Measurements from ENCODE around the gene ARFGAP2.

ARFGAP2 gene

GRCh38 chr11:47220401-47220821, 43.7 kb upstream of the ARFGAP2 start:
- peaks cover 27 to 82% of the 10 kb centered on the region in 2 experiments for H3K36me3 ChIP-seq (ENCODE audit: control insufficient read depth in 2 of 2, insufficient read depth in 1 of 2, low read length in 2 of 2)
- H3K9me3 ChIP-seq (ENCODE audit: control insufficient read depth, insufficient read depth, low read depth, low read length) = no peaks in the 10 kb centered on the region
- H3K27ac ChIP-seq (ENCODE audit: extremely low read depth, low read depth, low read length) = no peak overlapping the region
- TF ChIP-seq, protein P1, sequence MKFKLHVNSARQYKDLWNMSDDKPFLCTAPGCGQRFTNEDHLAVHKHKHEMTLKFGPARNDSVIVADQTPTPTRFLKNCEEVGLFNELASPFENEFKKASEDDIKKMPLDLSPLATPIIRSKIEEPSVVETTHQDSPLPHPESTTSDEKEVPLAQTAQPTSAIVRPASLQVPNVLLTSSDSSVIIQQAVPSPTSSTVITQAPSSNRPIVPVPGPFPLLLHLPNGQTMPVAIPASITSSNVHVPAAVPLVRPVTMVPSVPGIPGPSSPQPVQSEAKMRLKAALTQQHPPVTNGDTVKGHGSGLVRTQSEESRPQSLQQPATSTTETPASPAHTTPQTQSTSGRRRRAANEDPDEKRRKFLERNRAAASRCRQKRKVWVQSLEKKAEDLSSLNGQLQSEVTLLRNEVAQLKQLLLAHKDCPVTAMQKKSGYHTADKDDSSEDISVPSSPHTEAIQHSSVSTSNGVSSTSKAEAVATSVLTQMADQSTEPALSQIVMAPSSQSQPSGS (tag by site-specific recombination; IDR thresholded peaks at IDR 0.05; ENCODE audit: low read depth) = 0 out of 2 replicates have a peak, but pooled peaks have one; percentile 12
- TF ChIP-seq SCRT2 (tag by site-specific recombination; IDR thresholded peaks at IDR 0.05) (peak; percentile 51), ZBTB20 (tag by site-specific recombination; IDR thresholded peaks at IDR 0.05) (0 out of 2 replicates have a peak, but pooled peaks have one; percentile 16), KLF8 (tag by site-specific recombination; IDR thresholded peaks at IDR 0.05) (no peak)
- CTCF ChIA-PET = interaction anchor here (0.9 to 1.5 kb wide), 4 partner anchors 13 to 41 kb away, joined by 4 to 6 read pairs (median 4); no protein-coding TSS in a partner anchor
- POLR2A ChIA-PET = interaction anchor here (1.0 to 1.8 kb wide), 5 partner anchors 13 to 42 kb away, joined by 3 to 7 read pairs (median 3); no protein-coding TSS in a partner anchor
- H3K4me3 ChIP-seq (ENCODE audit: low read depth, low read length) = no peak overlapping the region
- peaks cover 3% of the 10 kb centered on the region; the same call in 1 of the 2 replicates for H3K4me1 ChIP-seq (ENCODE audit: control insufficient read depth, insufficient read depth, low read length)

DNA sequence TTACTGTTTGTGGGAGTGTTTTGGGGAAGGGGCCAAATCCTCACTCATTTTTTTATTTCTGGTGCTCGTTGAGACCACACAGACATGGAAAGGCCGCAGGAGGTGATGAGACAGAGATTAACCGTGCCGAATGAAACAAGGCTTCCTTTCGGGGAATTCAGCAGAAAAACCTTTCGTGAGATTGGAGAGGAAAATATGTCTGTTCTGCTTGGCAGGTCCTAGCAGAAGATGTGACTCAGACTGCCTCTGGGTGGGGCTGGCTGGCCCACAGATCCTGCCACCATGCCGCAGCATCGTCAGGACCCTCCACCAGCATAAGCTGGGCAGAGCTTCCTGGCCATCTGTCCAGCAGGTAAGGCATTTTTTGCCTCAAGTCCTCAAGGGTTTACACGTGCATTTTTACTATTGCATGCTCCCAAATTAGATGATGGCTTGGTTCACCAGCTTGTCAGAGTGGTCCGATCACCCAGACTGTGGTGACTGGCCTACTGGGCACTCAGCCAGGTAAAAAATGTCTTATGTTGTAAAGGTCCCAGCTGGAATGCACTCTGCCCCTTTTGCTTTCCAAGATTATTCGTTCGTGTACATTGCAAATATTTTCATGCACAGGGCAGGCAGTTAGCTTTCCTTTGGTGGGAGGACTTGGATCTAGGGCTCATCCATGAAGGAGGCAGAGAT, 39.6 kb upstream of the ARFGAP2 start:
- TF ChIP-seq ZBTB20 (tag by site-specific recombination; IDR thresholded peaks at IDR 0.05) = 0 out of 2 replicates have a peak, but pooled peaks have one; percentile 12
- TF ChIP-seq SP7 (tag by site-specific recombination; IDR thresholded peaks at IDR 0.05) = 0 out of 2 replicates have a peak, but pooled peaks have one; percentile 12
- TF ChIP-seq PATZ1 (tag by site-specific recombination; IDR thresholded peaks at IDR 0.05) = peak; percentile 31; the same call in 1 of the 2 replicates
- TF ChIP-seq ZNF335 (tag by site-specific recombination; conservative IDR thresholded peaks at IDR 0.05) = peak; percentile 72
- no peak for TF ChIP-seq ZNF48 (tag by site-specific recombination; IDR thresholded peaks at IDR 0.05)
- no peak for TF ChIP-seq HOXD13 (CRISPR knock-in tag; IDR thresholded peaks at IDR 0.05; ENCODE audit: borderline replicate concordance)
- TF ChIP-seq, protein P2, sequence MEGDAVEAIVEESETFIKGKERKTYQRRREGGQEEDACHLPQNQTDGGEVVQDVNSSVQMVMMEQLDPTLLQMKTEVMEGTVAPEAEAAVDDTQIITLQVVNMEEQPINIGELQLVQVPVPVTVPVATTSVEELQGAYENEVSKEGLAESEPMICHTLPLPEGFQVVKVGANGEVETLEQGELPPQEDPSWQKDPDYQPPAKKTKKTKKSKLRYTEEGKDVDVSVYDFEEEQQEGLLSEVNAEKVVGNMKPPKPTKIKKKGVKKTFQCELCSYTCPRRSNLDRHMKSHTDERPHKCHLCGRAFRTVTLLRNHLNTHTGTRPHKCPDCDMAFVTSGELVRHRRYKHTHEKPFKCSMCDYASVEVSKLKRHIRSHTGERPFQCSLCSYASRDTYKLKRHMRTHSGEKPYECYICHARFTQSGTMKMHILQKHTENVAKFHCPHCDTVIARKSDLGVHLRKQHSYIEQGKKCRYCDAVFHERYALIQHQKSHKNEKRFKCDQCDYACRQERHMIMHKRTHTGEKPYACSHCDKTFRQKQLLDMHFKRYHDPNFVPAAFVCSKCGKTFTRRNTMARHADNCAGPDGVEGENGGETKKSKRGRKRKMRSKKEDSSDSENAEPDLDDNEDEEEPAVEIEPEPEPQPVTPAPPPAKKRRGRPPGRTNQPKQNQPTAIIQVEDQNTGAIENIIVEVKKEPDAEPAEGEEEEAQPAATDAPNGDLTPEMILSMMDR (tag by site-specific recombination; IDR thresholded peaks at IDR 0.05) = peak; percentile 36; the same call in 1 of the 2 replicates
- peak; percentile 59; the same call in 1 of the 2 replicates for TF ChIP-seq GLIS2 (tag by site-specific recombination; IDR thresholded peaks at IDR 0.05)
- TF ChIP-seq AEBP2 (tag by site-specific recombination; IDR thresholded peaks at IDR 0.05; ENCODE audit: borderline replicate concordance) = no peak
- peak; percentile 88 for TF ChIP-seq ZNF600 (tag by site-specific recombination; IDR thresholded peaks at IDR 0.05)
- TF ChIP-seq, protein P3, sequence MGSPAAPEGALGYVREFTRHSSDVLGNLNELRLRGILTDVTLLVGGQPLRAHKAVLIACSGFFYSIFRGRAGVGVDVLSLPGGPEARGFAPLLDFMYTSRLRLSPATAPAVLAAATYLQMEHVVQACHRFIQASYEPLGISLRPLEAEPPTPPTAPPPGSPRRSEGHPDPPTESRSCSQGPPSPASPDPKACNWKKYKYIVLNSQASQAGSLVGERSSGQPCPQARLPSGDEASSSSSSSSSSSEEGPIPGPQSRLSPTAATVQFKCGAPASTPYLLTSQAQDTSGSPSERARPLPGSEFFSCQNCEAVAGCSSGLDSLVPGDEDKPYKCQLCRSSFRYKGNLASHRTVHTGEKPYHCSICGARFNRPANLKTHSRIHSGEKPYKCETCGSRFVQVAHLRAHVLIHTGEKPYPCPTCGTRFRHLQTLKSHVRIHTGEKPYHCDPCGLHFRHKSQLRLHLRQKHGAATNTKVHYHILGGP (tag by site-specific recombination; IDR thresholded peaks at IDR 0.05) = peak; percentile 86
- TF ChIP-seq ZNF629 (tag by site-specific recombination; IDR thresholded peaks at IDR 0.05) = 0 out of 2 replicates have a peak, but pooled peaks have one; percentile 12
- TF ChIP-seq ZBTB17 (tag by site-specific recombination; IDR thresholded peaks at IDR 0.05) = peak; percentile 53
- no peak for TF ChIP-seq ZSCAN30 (tag by site-specific recombination; IDR thresholded peaks at IDR 0.05)
- TF ChIP-seq ZBTB6 (tag by site-specific recombination; IDR thresholded peaks at IDR 0.05) = no peak
- TF ChIP-seq FEZF1 (tag by site-specific recombination; IDR thresholded peaks at IDR 0.05) = 0 out of 2 replicates have a peak, but pooled peaks have one; percentile 10
- TF ChIP-seq ZEB2 (tag by site-specific recombination; IDR thresholded peaks at IDR 0.05) = 0 out of 2 replicates have a peak, but pooled peaks have one; percentile 21
- no peaks in the 10 kb centered on the region for H3K9me3 ChIP-seq (ENCODE audit: control insufficient read depth, insufficient read depth, low read depth, low read length)
- H3K4me1 ChIP-seq (ENCODE audit: control insufficient read depth, insufficient read depth, low read length) = peaks cover 3% of the 10 kb centered on the region; the same call in 1 of the 2 replicates
- CTCF ChIA-PET = interaction anchor here (1.2 to 2.3 kb wide), 3 partner anchors 31 to 43 kb away, joined by 5 to 10 read pairs (median 6); no protein-coding TSS in a partner anchor
- POLR2A ChIA-PET = interaction anchor here (0.8 to 4.1 kb wide), 10 partner anchors 14 to 139 kb away, joined by 3 to 58 read pairs (median 12); partner anchors contain the start of genes ACP2, ARFGAP2, NR1H3 and PACSIN3
- peaks cover 11 to 50% of the 10 kb centered on the region in 2 experiments; a peak in 2 of 3 replicates for H3K36me3 ChIP-seq (ENCODE audit: control insufficient read depth in 2 of 2, insufficient read depth in 1 of 2, low read length in 2 of 2)
- peak overlapping the region; percentile 91 for H3K4me3 ChIP-seq (ENCODE audit: low read depth, low read length)
- H3K27ac ChIP-seq (ENCODE audit: extremely low read depth, low read depth, low read length) = peak overlapping the region; percentile 90

Measured in HEK293 (cell line).